HUES48 (cell line): Measurements from ENCODE around the gene CSNK1D.
"Not testable (repeated sequence)": the region's sequence is repeated elsewhere in the genome, so short reads cannot be mapped to it uniquely, and the experiment has no call there.

Experiments used
- H3K27ac ChIP-seq: one replicate; pipeline ENCODE4 v1.7.0; 2013; ENCODE audit warnings: low read depth, low read length, inconsistent platforms
- H3K27me3 ChIP-seq: 2 replicates; pipeline ENCODE4 v1.6.1; 2013; ENCODE audit warnings: mild to moderate bottlenecking, low read length; ENCODE audit not compliant: control insufficient read depth, insufficient read depth
- H3K36me3 ChIP-seq: 2 replicates; pipeline ENCODE4 v1.6.1; 2013; ENCODE audit warnings: low read length; ENCODE audit not compliant: control insufficient read depth, insufficient read depth
- H3K4me1 ChIP-seq: 2 replicates; pipeline ENCODE4 v1.6.1; 2013; ENCODE audit warnings: mild to moderate bottlenecking, low read length; ENCODE audit not compliant: control insufficient read depth, insufficient read depth
- H3K4me3 ChIP-seq: 2 replicates; pipeline ENCODE4 v1.5.1; 2013; ENCODE audit warnings: mild to moderate bottlenecking, low read depth, low read length
- H3K9ac ChIP-seq: 2 replicates; pipeline ENCODE4 v1.6.1; 2013; ENCODE audit warnings: mild to moderate bottlenecking, low read depth, low read length, moderate library complexity
- H3K9me3 ChIP-seq: 2 replicates; pipeline ENCODE4 v1.6.1; 2013; ENCODE audit warnings: low read length; ENCODE audit not compliant: control insufficient read depth, insufficient read depth

Gene CSNK1D

DNA sequence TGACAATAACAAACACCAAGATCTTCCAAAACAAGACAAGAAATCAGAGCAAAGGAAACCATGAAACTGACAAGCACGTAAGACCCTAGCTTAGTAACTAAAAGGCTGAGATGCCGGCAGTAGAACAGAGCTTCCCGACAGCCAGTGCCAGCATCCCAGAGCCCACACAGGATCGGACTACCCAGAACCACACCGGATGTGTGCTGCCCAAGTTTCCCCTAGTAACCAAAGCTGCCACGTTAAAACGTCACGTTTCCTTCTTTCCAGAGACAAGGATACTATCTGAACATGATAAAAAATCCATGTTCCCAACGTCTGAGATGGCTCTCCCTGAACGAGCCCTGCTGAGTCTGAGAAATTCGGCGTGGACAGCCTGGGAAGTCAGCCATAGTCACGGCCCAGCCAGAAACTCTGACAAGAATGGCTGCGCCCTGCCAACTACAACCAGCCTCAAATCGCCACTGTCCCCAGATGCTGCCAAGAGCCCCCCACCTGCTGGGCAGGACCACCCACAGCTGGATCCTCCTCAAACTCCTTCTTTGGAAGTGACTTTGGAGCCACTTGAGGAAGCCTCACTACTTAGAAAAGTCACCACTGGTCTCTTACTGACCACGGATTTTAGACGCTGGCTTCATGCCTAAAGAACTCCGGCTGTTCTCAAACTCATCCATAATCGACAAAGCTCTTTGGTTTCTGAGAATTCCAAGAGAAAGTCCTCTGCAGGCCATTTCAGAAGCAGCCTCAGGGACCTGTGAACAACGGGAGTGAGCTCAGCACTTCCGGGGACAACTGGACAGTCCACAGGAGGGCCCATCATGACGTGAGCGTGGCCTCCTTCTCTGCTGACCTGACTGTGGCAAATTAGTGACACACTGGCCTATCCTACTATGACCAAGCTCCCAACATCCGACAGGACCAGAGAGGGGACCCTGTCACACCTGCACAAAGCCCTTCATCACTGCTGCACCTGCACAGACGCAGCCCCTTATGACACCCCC lies 77.5 kb downstream of the CSNK1D start:
- no peaks in the 10 kb centered on the region for H3K4me1 ChIP-seq
- H3K27ac ChIP-seq: no peak overlapping the region
- no peak overlapping the region for H3K9ac ChIP-seq
- no peaks in the 10 kb centered on the region for H3K27me3 ChIP-seq
- H3K9me3 ChIP-seq: no peaks in the 10 kb centered on the region
- H3K4me3 ChIP-seq: no peak overlapping the region
- peaks cover 38% of the 10 kb centered on the region for H3K36me3 ChIP-seq

GRCh38 chr17:82194765-82195164 lies 78.7 kb downstream of the CSNK1D start:
- Histone ChIP-seq H3K9me3 (no peaks in the 10 kb centered on the region), H3K27me3 (no peaks in the 10 kb centered on the region), H3K4me3 (no peak overlapping the region), H3K27ac (no peak overlapping the region), H3K36me3 (peaks cover 38% of the 10 kb centered on the region), H3K4me1 (no peaks in the 10 kb centered on the region), H3K9ac (no peak overlapping the region)

GRCh38 chr17:82193520-82194220 lies 79.8 kb downstream of the CSNK1D start:
- peaks cover 38% of the 10 kb centered on the region for H3K36me3 ChIP-seq
- H3K9ac ChIP-seq: no peak overlapping the region
- no peaks in the 10 kb centered on the region for H3K9me3 ChIP-seq
- no peak overlapping the region for H3K27ac ChIP-seq
- no peak overlapping the region for H3K4me3 ChIP-seq
- no peaks in the 10 kb centered on the region for H3K4me1 ChIP-seq
- H3K27me3 ChIP-seq: no peaks in the 10 kb centered on the region

- H3K9ac ChIP-seq, H3K27me3 ChIP-seq, H3K27ac ChIP-seq, H3K4me1 ChIP-seq, H3K9me3 ChIP-seq, H3K4me3 ChIP-seq: not testable (repeated sequence)
- H3K36me3 ChIP-seq: peaks cover 36% of the 10 kb centered on the region
Measured at GRCh38 chr17:82193050-82193449, 80.5 kb downstream of the CSNK1D start.
